ENCODE results near the gene ERI3.

Gene ERI3

DNA sequence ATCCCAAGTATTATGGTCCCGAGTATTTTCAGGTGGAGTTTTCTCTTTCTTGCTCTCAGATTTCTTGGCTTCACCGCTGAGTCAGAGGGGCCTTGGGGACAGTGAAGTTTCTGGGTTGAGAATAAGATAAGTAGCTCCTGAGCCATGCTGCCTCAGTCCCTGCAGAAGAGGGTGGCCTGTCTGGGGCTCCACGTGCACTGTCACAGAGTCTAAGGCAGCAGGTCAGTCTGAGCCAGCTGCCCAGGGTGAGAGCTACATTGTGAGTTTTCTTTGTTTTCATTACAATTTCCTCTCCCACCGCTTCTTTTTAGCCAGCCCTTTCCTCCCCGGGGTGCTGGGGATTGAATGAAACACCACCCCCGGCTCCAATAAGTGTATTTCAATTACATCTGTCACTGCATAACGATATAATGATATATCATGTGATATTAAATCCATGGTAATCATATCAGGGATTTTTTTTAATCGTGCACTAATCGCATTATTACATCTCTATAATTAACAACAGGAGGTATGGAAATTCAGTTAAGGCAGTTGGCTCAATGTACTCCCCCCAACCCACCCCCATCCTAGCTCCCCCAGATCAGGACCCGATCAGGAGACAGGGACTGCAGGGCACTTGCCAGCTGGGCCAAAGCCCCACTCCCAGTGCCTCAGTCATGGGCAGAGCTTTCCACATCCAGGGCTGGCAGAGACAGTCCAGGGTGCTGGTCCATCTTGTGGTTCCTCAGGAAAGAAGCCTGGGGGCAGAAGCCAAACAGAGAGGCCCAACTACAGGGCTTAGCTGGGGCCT is 98.1 kb downstream of the ERI3 start:
- DNase-seq: no peak

DNA sequence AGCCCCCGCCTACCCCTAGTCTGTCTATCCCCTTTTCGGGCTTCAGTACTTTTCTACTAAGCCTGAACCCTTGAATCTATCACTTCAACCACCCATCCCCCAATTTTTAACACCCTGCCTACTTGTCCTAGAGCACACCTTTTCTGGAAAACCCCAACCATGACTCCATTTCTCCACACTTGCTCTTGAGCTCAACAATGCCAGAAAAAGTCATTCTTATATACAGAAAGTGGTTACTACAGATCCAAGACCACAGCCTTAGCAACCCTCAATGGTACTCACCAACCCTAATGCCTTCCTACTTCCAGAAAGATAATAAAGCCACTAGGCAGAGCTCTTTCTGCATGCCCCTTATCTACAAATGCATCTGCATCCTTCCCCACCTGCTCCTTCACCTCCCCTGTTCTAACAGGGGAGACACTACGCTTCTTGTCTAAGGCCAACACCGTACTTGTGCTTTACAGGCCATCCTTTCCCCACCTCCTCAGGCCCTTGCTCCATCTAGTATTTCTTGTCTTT is 100.6 kb downstream of the ERI3 start:
- DNase-seq: no peak

DNA sequence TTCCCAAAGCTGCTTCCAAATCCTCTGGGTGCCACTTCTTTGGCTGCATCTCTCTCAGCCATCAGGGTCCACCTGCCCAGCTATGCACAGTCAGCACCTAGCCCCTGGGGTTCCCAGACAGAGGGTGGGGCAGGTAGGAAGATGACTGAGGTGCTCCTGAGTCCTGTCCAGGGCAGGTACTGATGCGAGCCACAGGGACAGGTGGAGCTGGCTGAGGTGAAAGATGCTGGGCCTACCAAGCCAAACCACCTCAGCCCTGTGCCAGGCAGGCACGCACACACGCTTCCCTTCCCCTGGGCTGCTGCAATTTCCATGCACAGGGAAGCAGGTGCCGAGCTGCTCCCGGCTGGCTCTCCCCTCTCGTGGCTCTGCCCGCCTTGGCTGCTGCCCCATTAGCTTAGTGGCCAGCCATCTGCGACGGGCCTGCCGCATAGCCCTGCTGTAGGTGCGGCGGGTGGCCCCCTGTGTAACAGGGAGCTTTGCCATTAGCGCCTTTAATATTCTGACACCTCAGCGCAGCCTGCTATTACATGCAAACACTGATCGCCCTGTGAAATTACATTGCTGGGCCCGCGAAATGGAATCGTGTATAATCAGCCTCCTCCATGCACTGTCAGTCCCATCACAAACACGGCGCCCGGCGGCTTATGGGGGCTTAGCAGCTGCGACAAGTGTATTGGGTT is 102.9 kb downstream of the ERI3 start:
- no peak for DNase-seq

DNA sequence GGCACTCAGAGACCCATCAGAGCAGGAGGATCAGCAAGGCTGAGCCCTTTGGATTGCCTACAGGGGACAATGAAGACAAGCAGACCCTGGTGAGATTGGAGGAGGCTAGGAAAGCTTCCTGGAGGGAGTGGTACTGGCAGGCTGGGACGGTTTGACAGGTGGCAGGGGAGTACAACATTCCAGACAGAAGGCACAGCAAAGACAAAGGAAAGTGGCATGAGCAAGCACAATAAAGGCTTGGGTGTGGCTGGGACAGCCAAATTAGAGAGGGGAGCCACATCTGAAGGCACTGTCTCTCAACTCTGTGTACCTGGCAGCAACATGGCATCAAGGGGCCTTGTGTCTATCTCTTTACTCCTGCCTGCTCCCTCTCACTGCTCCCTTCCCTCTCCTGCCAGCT is 103.6 kb downstream of the ERI3 start:
- DNase-seq: no peak

DNA sequence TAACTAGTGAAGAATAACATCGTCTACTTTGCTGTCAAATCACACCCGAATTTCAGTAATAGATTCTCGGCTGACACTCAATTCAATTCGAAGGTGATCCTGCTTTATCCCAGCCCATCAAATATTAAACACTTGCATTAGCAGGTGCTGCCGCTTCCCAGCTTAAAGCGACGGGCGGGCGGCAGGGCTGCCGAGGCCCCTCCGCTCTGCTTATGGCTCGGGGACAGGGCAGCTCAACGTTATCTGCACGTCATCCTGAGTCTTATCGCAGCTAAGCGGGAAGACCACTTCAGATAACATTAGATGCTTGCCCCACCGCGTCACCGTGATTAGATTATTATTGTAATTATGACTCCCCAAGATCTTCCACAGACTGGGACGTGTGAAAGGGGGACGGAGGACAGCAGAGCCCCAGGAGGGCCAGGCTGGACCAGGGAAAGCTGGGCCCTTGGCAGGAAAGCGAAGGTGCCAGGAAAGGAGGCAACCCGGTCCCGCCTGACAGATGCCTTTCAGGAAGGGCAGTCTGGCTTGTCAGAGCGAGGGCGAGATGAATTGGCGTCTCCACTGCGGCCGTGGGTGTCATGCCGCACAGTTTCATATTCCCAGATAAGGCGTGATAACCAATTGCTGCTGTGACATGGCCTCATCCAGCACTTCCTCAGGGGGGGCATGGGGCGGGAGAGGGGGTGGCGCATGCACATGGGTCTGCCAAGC is 104.8 kb downstream of the ERI3 start:
- no peak for DNase-seq

DNA sequence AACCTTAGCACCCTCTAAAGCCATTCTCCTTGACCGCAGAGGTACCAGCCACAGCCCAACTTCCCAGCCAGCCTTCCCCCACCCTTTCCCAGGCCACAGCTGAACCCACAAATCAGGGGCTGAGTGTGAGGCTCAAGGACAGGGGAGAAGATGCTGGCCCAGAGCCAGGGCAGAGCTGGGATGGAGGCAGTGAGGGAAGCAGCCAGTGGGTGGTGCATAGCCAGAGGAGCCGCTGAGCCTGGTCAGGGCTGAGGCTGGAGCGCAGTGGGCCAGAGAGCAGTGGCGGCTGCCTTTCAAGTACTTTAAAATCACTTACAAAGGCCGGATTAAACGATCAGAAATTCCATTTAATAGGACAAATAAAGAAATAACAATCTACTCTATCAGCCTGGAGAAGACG is 105.5 kb downstream of the ERI3 start:
- no peak for DNase-seq

DNA sequence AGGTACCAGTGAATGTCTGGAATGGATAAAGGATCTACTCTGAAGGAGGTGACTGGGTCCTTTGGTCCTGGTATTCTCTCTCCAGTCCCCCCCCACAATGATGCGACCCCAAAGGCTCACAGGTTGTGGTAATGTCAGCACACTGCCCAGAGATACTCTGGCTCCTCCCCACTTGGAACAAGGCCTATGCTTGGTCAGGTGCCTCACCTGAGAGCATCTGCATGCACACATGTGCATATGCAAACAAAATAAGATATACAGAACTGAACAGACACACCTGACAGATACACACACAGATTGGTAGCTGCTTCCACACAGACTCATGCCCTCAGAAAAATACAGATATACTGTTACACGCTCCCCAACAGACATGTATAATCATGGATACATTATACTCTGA is 108.3 kb downstream of the ERI3 start:
- no peak for DNase-seq

DNA sequence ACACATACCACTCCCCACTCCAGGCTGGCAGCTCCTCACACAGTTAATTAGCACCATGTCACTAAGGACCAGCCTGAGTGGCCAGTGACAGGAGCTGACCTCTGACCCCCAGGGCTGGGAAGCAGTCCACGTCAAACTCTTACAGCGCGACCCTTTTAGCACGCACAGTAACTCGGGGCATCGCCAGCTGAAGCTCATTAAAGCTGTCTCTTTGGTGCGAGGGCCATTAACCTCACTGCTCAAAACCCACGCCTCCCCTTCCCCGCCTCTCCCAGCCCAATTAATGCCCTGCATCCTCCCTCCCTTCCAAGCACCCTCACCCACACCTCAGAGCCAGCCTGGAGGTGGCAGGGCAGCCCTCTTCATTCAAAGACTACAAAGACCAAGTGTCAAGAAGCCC is 110.1 kb downstream of the ERI3 start:
- no peak for DNase-seq

DNA sequence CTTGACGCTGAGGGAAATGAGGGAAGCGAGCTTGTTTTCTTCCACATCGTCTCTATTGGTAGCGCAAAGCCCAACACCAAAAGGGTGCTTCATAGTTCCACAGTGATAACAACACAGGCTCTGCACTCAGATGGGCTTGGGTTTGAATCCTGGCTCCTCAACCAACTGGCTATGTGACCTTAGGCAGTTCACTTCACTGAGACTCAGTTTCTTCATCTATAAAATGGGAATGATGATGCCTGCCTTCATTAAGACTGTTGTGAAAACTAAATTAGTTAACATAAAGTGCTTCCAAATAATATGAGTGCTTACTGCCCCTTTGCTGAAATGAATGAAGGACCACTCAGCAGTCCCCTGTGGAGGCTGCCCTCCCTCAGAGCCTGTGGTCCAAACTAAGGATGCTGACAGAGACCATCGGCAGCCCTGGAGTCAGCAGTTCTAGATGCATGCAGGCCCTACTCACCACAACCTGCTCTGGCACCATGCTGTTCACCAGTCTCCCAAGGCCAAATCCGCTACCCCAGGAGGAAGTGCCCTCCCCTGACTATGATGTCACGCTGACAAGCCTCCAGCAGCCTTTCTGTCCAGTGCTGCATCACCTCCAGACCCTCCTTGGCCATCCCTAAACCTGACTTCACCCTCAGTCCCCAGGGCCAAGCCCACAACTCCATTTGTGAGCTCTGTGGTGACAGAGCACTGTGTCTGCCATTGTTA is 111.1 kb downstream of the ERI3 start:
- DNase-seq: no peak

DNA sequence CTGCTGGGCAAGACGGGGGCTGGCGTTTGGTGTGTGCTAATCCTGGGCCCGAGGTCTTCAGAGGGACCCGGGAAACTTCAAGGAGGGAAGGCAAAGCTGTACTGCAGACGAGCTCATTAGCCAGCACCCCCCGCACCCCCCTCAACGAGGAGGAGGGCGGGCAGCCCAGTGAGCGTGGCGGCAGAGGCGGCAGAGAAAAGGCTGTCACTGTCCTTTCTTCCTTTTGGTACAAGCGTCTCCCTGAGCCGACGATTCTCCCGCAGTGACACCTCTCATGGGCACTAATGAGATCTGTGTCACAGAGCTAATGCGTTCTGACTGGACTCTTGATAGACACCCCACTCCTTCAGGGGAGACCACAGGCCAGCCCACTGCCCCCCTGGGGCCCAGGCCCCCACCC is 112.3 kb downstream of the ERI3 start:
- no peak for DNase-seq

DNA sequence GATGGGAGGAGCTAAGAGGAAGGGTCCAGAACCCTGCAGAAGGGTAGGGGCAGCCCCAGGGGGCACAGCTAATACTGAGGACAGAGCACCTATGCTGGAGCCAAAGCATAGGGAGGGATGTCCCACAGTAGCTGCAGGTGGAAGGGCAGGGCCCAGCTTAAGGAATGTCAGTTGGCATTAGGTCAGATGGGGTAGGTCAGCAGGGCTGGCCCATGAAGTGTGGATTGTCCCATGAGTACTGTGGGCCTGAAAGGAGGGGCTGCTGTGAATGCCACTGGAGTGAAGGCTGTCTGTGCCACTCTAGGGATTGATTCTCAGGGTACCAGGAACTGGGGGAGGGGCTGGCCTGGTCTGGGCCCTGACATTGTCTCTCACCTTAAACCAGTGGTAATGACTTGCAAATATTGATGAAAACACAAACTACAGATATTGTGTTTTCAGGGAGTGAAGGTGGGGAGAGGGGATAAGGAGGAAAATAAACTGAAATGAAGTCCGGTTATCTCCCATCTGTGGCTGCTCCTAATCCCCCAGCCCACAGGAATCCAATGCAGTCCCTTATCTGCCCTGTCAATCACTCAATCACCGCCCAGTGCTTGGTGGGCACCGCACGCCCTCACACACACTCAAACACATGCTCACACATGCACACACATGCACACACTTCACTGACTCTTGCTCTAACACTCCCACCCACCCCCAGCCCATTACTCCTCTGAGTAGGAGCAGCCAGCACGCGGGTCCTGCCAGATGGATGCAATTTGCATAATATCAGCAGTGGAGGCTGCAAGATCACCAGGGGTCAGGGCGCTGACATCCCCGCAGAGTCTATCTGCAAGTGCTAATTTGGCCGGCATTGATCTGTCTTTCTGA is 114.0 kb downstream of the ERI3 start:
- DNase-seq: no peak

DNA sequence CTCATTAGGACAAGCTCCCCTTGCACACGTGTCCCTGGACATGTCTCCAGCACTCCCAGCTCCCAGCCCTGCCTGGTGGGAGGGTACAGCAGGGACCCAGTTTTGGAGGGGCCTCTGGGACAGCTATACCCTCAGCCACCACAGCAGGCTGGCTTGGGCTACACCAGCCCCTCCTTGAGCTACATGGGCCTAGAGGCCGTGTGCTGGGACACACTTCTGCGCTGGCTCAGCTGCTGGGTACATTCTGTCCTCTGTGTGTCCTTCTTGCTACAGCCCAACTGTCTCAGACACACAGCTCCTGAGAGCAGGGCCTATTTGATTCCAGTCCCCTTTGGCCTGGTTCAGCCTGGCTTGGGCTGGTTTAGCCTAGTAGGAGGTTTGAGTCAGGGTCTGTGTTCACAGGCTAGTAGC is 115.1 kb downstream of the ERI3 start:
- DNase-seq: no peak

DNA sequence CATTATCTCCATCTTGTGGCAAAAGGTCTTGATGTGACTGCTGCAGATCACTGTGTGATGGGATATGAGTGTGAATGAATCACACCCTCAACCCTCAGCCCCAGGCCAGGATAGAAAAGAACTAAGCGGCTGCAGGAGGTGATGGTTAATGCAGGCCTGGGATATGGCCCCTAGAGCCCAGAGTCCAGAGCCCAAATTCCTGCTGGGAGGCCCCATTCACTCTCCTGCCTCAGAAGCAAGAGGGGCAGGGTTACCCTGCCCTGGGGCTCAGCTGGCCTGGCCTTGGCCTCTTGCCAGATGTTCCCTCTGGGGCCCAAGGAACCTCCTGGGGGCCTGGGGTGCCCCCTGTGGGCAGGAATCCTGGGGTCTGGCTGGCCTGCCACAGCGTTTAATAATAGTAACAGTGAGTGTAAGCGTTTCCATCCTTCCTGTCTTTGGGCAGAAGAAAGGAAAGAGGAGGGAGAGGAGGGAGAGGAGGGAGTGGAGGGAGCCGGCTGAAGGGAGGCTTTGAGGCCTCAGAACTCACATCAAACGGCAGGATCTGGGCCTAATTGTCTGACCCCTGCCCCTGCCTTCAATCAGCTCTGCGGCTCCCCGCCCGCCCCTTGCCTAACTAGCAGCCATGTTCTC is 115.6 kb downstream of the ERI3 start:
- no peak for DNase-seq

DNA sequence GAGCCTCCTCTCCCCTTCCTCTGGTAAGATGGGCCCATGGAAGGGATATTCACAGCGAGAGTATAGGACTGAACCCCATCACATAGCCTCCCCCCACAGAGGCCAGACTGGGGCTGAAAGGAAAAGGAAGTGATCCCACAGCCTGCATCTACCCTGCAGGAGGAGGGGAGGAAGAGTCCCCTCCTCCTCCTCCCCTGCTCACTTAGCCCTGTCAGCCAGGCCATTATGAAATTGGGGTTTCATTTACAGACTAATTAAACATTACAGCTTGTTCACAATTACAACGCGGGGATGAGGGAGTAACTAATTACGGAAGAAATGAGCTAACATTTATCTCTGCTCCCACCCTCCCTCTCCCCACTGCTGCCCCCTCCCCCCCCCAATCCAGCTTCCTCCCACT is 116.4 kb downstream of the ERI3 start:
- no peak for DNase-seq

DNA sequence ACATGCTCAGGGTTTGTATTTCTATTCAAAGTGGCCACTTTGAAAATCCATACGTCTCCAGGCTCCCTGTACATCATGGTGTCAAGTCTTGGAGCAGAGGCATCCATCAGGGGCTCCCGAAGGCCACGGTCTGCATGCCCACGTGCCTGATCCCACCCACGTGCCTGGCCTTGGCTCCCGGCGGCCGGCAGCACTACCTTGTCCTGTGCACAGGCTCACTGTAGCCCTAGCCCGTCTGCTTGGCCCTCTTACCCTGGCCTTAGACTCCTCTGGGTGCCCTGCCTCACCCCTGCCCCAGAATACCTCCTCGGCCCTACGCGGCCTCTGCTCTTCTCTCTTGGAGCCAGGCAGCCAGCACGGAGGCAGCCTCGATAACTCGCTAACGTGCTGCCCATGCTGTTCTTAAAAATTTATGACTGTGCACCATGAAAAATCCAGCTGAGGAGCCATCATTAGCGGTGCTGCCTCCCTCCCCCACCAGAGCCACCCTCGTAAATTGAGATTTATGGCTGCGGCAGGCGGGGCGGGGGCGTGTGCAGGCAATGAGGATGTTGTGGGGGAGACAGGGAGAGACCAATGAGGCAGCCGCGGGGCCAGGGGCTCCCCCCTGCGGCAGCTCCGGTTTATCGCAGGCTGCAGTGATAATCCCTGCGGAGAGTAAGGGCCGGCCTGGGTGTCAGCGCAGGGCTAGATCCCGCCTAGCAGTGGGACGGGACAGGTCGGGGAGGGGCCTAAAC is 117.2 kb downstream of the ERI3 start:
- peak; percentile 19 for DNase-seq

DNA sequence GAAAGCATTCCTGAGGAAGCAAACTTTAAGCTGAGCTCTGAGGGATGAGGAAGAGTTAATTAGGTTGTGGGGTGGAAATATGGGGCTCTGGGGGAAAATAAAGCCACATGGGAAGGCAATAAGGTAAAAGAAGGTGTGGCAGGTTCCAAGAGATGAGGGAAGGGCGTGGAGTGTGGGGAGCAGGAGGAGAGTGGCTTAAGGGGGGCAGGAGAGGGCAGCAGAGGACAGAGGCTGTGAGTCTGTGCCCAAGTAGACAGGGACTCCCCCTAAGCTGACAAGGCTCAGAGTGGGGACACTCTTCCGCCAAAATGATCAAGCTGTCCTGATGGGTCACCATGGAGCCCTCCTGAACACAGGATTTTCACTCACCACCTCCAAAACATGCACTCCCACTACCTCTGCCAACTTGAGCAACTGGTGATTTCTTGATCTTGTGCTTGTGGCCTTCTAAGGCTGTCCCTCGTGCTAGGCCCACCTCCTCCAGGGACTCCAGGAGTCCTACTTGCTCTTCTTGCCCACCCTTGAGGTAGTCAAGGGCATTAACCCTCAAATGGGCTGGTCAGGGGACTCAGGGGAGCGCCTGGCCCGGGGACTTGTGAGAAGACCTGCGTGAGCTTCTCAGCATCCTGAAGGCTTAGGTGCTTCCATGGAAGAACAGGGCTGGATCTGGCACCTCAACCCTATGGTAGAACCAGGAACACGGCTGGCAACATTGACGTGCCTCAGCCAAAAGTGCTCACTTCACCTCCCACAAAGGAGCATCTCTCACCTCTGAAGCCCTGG is 118.4 kb downstream of the ERI3 start:
- no peak for DNase-seq

DNA sequence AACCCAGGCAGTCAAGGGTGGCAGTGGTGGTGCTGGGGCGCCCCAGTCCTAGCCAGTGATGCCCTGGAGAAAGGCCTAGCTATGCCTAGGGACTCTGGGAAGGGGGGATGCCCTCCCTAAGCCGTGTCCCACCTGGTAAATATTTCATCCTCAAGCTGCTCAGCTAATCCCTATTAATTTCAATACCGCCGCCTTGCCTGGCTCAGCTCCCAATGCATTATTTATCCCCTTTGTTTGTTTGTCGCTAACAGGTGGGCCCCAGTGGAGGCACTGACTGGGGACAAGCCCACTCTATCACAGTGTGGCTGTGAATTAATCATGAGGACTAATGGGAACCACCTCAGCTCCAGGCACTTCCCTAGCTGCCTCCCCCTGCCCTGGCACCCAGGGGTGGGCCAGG is 119.2 kb downstream of the ERI3 start:
- no peak for DNase-seq

DNA sequence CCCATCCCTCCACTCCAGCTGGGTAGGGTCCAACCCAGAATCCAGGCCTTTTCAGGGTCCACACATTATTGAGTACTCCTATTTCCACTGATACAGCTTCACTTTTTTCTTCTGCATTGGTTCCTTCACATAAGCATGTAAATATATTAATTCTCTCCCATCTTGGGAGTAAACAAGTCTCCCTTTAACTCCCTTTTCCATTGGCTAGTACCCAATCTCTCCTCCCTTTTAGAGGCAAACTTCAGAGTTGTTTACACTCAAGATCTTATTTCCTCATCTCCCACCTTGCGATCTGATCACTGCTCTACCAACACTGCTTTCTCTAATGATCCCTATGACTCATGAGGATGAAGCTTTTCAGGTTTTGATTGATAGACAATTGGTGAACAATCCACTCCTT is 121.5 kb downstream of the ERI3 start:
- DNase-seq: no peak

DNA sequence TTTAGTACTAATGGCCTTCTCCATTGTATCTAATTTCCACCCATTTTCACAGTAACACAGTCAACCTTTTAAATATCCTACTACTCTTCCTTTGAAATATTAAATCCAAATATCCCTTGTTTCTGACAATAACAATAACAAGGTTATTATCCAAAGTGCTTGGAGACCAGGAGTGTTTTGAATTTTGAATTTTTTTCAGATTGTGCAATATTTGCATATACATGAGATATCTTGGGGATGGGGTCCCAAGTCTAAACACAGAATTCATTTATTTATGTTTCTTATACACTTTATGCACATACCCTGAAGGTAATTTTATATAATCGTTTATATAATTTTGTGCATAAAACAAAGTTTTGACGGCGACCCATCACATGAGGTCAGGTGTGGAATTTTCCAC is 124.3 kb downstream of the ERI3 start:
- no peak for DNase-seq
